ENCODE measurements around the gene GDI1.
A peak's percentile ranks its signal among the peaks of the same experiment; 100 is the strongest.

Gene GDI1

GRCh38 chrX:154458954-154459778 lies 22.2 kb downstream of the GDI1 start (continued):
- TF ChIP-seq ZNF18 (tag by site-specific recombination; IDR thresholded peaks at IDR 0.05), result no peak
- TF ChIP-seq GLIS2 (tag by site-specific recombination; IDR thresholded peaks at IDR 0.05), result 0 out of 2 replicates have a peak, but pooled peaks have one; percentile 58
- TF ChIP-seq ZNF621 (tag by site-specific recombination; IDR thresholded peaks at IDR 0.05), result no peak
- no peak for TF ChIP-seq ZNF394 (tag by site-specific recombination; IDR thresholded peaks at IDR 0.05; ENCODE audit: borderline replicate concordance)
- TF ChIP-seq ZBTB11 (tag by site-specific recombination; conservative IDR thresholded peaks at IDR 0.05; ENCODE audit: low read depth), result no peak
- no peak for TF ChIP-seq ZNF777 (tag by site-specific recombination; IDR thresholded peaks at IDR 0.05; ENCODE audit: borderline replicate concordance)
- TF ChIP-seq ZNF610 (tag by site-specific recombination; IDR thresholded peaks at IDR 0.05; ENCODE audit: borderline replicate concordance), result no peak
- TF ChIP-seq KLF10 (tag by site-specific recombination; IDR thresholded peaks at IDR 0.05), result no peak
- TF ChIP-seq ZNF518A (tag by site-specific recombination; conservative IDR thresholded peaks at IDR 0.05; ENCODE audit: low read depth), result no peak
- no peak for TF ChIP-seq ZNF214 (tag by site-specific recombination; IDR thresholded peaks at IDR 0.05; ENCODE audit: borderline replicate concordance)
- no peak for TF ChIP-seq HOXA7 (CRISPR knock-in tag; IDR thresholded peaks at IDR 0.05; ENCODE audit: borderline replicate concordance)
- TF ChIP-seq ZSCAN5A (tag by site-specific recombination; IDR thresholded peaks at IDR 0.05), result no peak
- TF ChIP-seq ZNF266 (tag by site-specific recombination; IDR thresholded peaks at IDR 0.05; ENCODE audit: low read depth), result no peak
- no peak for TF ChIP-seq GLI4 (tag by site-specific recombination; IDR thresholded peaks at IDR 0.05)
- TF ChIP-seq ZNF704 (tag by site-specific recombination; IDR thresholded peaks at IDR 0.05), result no peak
- no peak for TF ChIP-seq ZNF521 (tag by site-specific recombination; IDR thresholded peaks at IDR 0.05)
- no peak for TF ChIP-seq ZNF747 (tag by site-specific recombination; IDR thresholded peaks at IDR 0.05)
- TF ChIP-seq REST (tag by site-specific recombination; IDR thresholded peaks at IDR 0.05), result no peak
- TF ChIP-seq ZNF580 (tag by site-specific recombination; IDR thresholded peaks at IDR 0.05), result no peak
- TF ChIP-seq ZBTB8A (tag by site-specific recombination; IDR thresholded peaks at IDR 0.05), result no peak

Data from HEK293 (cell line).